Fibroblast of pulmonary artery (primary cell): ENCODE results near the gene ATP6V0D1.

Source experiments
- DNase-seq: peaks from one replicate; pipeline ENCODE4 v3.0.0-alpha.2; 2010; ENCODE audit warnings: low read depth
- H3K4me3 ChIP-seq: replicated peaks from 2 replicates; pipeline ENCODE4 v1.5.1; 2011; ENCODE audit warnings: low read depth, mild to moderate bottlenecking, control low read depth, low read length, moderate library complexity
- CTCF ChIP-seq: IDR thresholded peaks from 2 replicates; pipeline ENCODE4 v1.5.1; 2011; ENCODE audit warnings: mild to moderate bottlenecking, control low read depth, low read length, inconsistent platforms; ENCODE audit errors: missing control alignments

ATP6V0D1 gene

GRCh38 chr16:67391424-67392300, 89.3 kb downstream of the ATP6V0D1 start:
- TF ChIP-seq CTCF = no peak
- DNase-seq = no peak

GRCh38 chr16:67390816-67391423, 90.0 kb downstream of the ATP6V0D1 start:
- H3K4me3 ChIP-seq = no peak overlapping the region
- TF ChIP-seq CTCF = no peak

More at GRCh38 chr16:67391424-67392300, 89.3 kb downstream of the ATP6V0D1 start:
- no peak overlapping the region for H3K4me3 ChIP-seq

GRCh38 chr16:67389911-67390815, 90.8 kb downstream of the ATP6V0D1 start:
- no peak for TF ChIP-seq CTCF
- H3K4me3 ChIP-seq = no peak overlapping the region
- no peak for DNase-seq

More at GRCh38 chr16:67390816-67391423, 90.0 kb downstream of the ATP6V0D1 start:
- no peak for DNase-seq

- TF ChIP-seq CTCF = no peak
- DNase-seq = no peak
- no peak overlapping the region for H3K4me3 ChIP-seq
Observed at GRCh38 chr16:67388591-67388990, 92.4 kb downstream of the ATP6V0D1 start.

- no peak overlapping the region for H3K4me3 ChIP-seq
- TF ChIP-seq CTCF = no peak
- no peak for DNase-seq
Observed at GRCh38 chr16:67388191-67388590, 92.8 kb downstream of the ATP6V0D1 start.
